ENCODE results near the gene AADACL4. TPM values are rescaled to one million over a fixed set of nuclear protein-coding genes. Genes with fewer than 3 reads are reported as not detected.
"Not testable (repeated sequence)": the region's sequence is repeated elsewhere in the genome, so short reads cannot be mapped to it uniquely, and the experiment has no call there.

The AADACL4 gene
- total and polyA plus RNA-seq, 2 experiments from 2014 or later = not detected

DNA sequence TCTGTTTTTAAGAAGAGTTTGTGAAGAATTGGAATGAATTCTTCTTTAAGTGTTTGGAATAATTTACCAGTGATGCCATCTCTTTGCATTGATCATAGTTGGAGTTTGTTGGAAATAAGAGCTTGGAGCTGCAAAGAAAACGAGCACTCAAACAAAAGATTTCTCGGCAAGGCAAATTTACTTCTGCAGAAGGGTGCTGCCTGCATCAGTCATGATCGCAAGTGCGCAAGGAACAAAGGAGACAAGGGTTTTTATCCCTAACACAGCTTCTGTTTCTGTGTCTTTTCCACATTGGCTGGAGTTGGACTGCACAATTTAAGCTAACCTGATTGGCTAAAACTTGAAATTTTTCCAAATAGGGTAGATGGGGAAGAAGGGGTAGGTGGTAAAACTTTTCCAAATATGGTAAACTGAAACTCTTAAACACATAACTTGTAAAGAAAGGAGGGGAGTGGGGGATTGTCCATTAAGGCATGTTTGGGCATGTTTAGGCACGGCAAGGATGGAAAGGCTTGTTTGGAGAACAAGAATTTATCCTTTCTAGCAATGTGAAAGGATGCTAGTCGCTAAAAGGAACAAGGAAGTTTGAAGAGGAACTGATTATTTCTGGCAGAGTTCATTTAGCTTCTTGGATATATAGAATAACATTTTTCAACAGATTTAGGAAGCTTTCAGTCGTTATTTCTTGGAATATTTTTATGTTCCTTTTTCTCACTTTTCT, 3.5 kb upstream of the AADACL4 start:
- DNase-seq (ENCODE audit: low read depth in 1 of 2, low spot score in 1 of 2) = no peak
- H3K27me3 ChIP-seq = no peaks in the 10 kb centered on the region
- H3K4me1 ChIP-seq (ENCODE audit: low read depth) = no peaks in the 10 kb centered on the region
- no peak overlapping the region for H3K4me3 ChIP-seq
- TF ChIP-seq CTCF (IDR thresholded peaks at IDR 0.05; ENCODE audit: low read depth, low read length) = no peak
- peaks cover 5% of the 10 kb centered on the region for H3K9me3 ChIP-seq (ENCODE audit: low read depth)
- H3K36me3 ChIP-seq = no peaks in the 10 kb centered on the region
- no peak overlapping the region for H3K27ac ChIP-seq

GRCh38 chr1:12640958-12641272, 3.0 kb upstream of the AADACL4 start:
- peaks cover 5% of the 10 kb centered on the region for H3K27me3 ChIP-seq
- no peak for DNase-seq (ENCODE audit: low read depth in 1 of 2, low spot score in 1 of 2)
- no peak for TF ChIP-seq CTCF (IDR thresholded peaks at IDR 0.05; ENCODE audit: low read depth, low read length)
- no peak overlapping the region for H3K4me3 ChIP-seq
- H3K4me1 ChIP-seq (ENCODE audit: low read depth) = no peaks in the 10 kb centered on the region
- H3K27ac ChIP-seq = no peak overlapping the region
- H3K9me3 ChIP-seq (ENCODE audit: low read depth) = peaks cover 5% of the 10 kb centered on the region
- H3K36me3 ChIP-seq = no peaks in the 10 kb centered on the region

- no peak for TF ChIP-seq CTCF (IDR thresholded peaks at IDR 0.05; ENCODE audit: low read depth, low read length)
- Histone ChIP-seq H3K27ac (no peak overlapping the region), H3K36me3 (no peaks in the 10 kb centered on the region), H3K9me3 (ENCODE audit: low read depth) (peaks cover 5% of the 10 kb centered on the region), H3K4me3 (no peak overlapping the region), H3K27me3 (peaks cover 5% of the 10 kb centered on the region), H3K4me1 (ENCODE audit: low read depth) (no peaks in the 10 kb centered on the region)
- DNase-seq (ENCODE audit: low read depth in 1 of 2, low spot score in 1 of 2) = no peak
These were observed 806 bp upstream of the AADACL4 start for GRCh38 chr1:12643079-12643478.

DNA sequence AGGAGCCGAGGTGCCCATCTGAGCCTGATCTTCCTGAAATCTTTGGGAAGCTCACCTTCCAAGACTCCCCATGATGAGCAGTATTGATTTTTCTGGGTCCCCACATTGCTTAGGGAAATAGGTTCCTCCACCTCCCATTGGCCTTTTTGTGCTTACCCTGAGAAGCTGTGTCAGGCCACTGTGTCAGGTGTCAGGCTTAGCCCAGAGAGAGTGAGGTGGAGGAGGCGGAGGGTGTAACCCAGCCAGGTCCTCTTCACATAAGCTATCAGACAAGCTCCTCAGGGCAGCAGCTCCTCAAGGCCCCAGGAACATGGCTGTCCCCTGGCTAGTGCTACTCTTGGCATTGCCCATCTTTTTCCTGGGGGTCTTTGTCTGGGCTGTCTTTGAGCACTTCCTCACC, 352 bp downstream of the AADACL4 start:
- Histone ChIP-seq H3K4me3 (no peak overlapping the region), H3K4me1 (ENCODE audit: low read depth) (no peaks in the 10 kb centered on the region), H3K9me3 (ENCODE audit: low read depth) (peaks cover 5% of the 10 kb centered on the region), H3K36me3 (no peaks in the 10 kb centered on the region), H3K27me3 (peaks cover 5% of the 10 kb centered on the region), H3K27ac (no peak overlapping the region)
- no peak for DNase-seq (ENCODE audit: low read depth in 1 of 2, low spot score in 1 of 2)
- no peak for TF ChIP-seq CTCF (IDR thresholded peaks at IDR 0.05; ENCODE audit: low read depth, low read length)

DNA sequence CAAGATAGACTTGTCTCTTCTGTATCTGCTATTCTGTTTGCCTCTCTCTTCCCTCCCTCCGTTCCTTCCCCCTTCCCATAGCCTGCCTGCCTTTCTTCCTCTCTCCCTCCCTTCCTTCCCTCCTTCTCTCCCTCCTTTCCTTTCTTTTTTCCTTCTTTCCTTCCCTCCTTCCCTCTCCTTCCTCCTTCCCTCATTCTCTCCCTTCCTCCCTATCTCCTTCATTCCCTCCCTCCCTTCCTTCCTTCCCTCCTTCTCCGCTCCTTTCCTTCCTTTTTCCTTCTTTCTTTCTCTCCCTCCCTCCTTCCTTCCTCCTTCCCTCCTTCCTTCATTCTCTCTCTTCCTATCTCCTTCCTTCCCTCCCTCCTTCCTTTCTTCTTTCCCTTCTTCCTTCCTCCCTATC, 944 bp downstream of the AADACL4 start:
- Histone ChIP-seq H3K4me1 (ENCODE audit: low read depth) (no peaks in the 10 kb centered on the region), H3K27me3 (peaks cover 5% of the 10 kb centered on the region), H3K27ac (no peak overlapping the region), H3K9me3 (ENCODE audit: low read depth) (peaks cover 5% of the 10 kb centered on the region), H3K36me3 (no peaks in the 10 kb centered on the region), H3K4me3 (no peak overlapping the region)
- TF ChIP-seq CTCF (IDR thresholded peaks at IDR 0.05; ENCODE audit: low read depth, low read length) = no peak
- DNase-seq (ENCODE audit: low read depth in 1 of 2, low spot score in 1 of 2) = no peak

DNA sequence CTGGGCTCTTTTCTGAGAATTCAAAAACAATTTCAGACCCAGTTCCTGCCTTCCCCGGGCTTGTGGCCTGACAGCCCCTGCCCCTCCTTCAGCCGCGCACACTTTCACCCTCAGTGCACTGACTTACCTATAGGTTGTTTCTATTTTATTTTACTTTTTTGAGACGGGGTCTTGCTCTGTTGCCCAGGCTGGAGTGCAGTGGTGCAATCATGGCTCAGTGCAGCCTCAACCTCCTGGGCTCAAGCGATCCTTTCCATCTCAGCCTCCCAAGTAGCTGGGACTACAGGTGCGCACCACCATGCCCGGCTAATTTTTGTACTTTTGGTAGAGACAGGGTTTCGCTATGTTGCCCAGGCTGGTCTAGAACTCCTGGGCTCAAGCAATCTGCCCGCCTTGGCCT, 1.5 kb downstream of the AADACL4 start:
- DNase-seq (ENCODE audit: low read depth in 1 of 2, low spot score in 1 of 2); H3K4me1 ChIP-seq (ENCODE audit: low read depth); H3K27me3 ChIP-seq; H3K9me3 ChIP-seq (ENCODE audit: low read depth); H3K36me3 ChIP-seq; H3K4me3 ChIP-seq; H3K27ac ChIP-seq: not testable (repeated sequence)

Data from cardiac muscle cell (in vitro differentiated cells and primary cell).